HepG2 (cell line): ENCODE measurements around the gene CD53. TPM values are rescaled to one million over a fixed set of nuclear protein-coding genes. Genes with fewer than 3 reads are reported as not detected.

ENCODE experiments used
- CHD2 ChIP-seq: IDR thresholded peaks from 2 replicates; pipeline ENCODE4 v1.6.1; 2011; ENCODE audit warnings: low read depth, low read length, improper control_type of control experiment
- ESRRA ChIP-seq: sonication (generic); formaldehyde crosslinking; IDR thresholded peaks from 2 replicates; pipeline ENCODE4 v1.5.1; 2020; ENCODE audit warnings: mild to moderate bottlenecking, low read depth, missing genetic modification reagents
- HNF4A ChIP-seq: sonication (generic); formaldehyde crosslinking; IDR thresholded peaks from 2 replicates; pipeline ENCODE4 v1.4.0; 2020; ENCODE audit warnings: missing genetic modification reagents
- MED1 ChIP-seq: sonication (generic); formaldehyde crosslinking; IDR thresholded peaks from 2 replicates; pipeline ENCODE4 v1.4.0; 2020; ENCODE audit warnings: missing genetic modification reagents
- NCOA2 ChIP-seq: sonication (generic); formaldehyde crosslinking; IDR thresholded peaks from 2 replicates; pipeline ENCODE4 v1.8.0; 2022; ENCODE audit warnings: inconsistent platforms
- NFE2L2 ChIP-seq: fragments of 150-350 bp; IDR thresholded peaks from 2 replicates; pipeline ENCODE4 v1.6.1; 2014; ENCODE audit warnings: low read length
- NR2F1 ChIP-seq, 2 experiments: fragments of 450-650 bp in 1 of 2; formaldehyde crosslinking in 1 of 2; IDR thresholded peaks; 2 replicates each; pipeline versions ENCODE4 v1.5.0 to v1.6.1; 2016 to 2020; ENCODE audit warnings: mild to moderate bottlenecking in 1 of 2, missing compliant biosample characterization in 1 of 2, missing genetic modification reagents in 1 of 2, moderate library complexity in 1 of 2
- NR2F6 ChIP-seq, 2 experiments: IDR thresholded peaks; 2 replicates each; pipeline ENCODE4 v1.6.1; 2016; ENCODE audit warnings: antibody characterized with exemption in 1 of 2, mild to moderate bottlenecking in 1 of 2
- PAF1 ChIP-seq: IDR thresholded peaks from 2 replicates; pipeline ENCODE4 v1.6.1; 2016; ENCODE audit warnings: missing genetic modification reagents, missing compliant biosample characterization
- PAXIP1 ChIP-seq: sonication (generic); formaldehyde crosslinking; conservative IDR thresholded peaks from 2 replicates; pipeline ENCODE4 v1.4.0; 2020; ENCODE audit warnings: mild to moderate bottlenecking, missing genetic modification reagents, moderate library complexity
- PLRG1 ChIP-seq: fragments of 450-650 bp; conservative IDR thresholded peaks from 2 replicates; pipeline ENCODE4 v1.6.1; 2016
- RARA ChIP-seq: IDR thresholded peaks from 2 replicates; pipeline ENCODE4 v1.6.1; 2016; ENCODE audit warnings: missing genetic modification reagents, missing compliant biosample characterization
- RORA ChIP-seq: sonication (generic); formaldehyde crosslinking; IDR thresholded peaks from 2 replicates; pipeline ENCODE4 v1.5.0; 2020; ENCODE audit warnings: mild to moderate bottlenecking, missing genetic modification reagents, moderate library complexity
- RXRA ChIP-seq: sonication (generic); formaldehyde crosslinking; IDR thresholded peaks from 2 replicates; pipeline ENCODE4 v1.5.1; 2020; ENCODE audit warnings: missing genetic modification reagents
- SALL1 ChIP-seq: sonication (generic); formaldehyde crosslinking; IDR thresholded peaks from 2 replicates; pipeline ENCODE4 v1.8.0; 2022; ENCODE audit warnings: mild to moderate bottlenecking, missing genetic modification reagents
- TEAD3 ChIP-seq: optimal IDR thresholded peaks from 2 replicates; pipeline ENCODE3; 2016; ENCODE audit warnings: borderline replicate concordance
- ZMYM3 ChIP-seq: sonication (generic); formaldehyde crosslinking; IDR thresholded peaks from 2 replicates; pipeline ENCODE4 v1.5.1; 2020; ENCODE audit warnings: mild to moderate bottlenecking, missing genetic modification reagents
- ZNF234 ChIP-seq: sonication (generic); formaldehyde crosslinking; conservative IDR thresholded peaks from 2 replicates; pipeline ENCODE4 v1.5.1; 2020; ENCODE audit warnings: mild to moderate bottlenecking, missing genetic modification reagents
- ZNF251 ChIP-seq: sonication (generic); formaldehyde crosslinking; IDR thresholded peaks from 2 replicates; pipeline ENCODE4 v1.9.0; 2021; ENCODE audit warnings: mild to moderate bottlenecking, missing genetic modification reagents
- ZNF329 ChIP-seq: sonication (generic); formaldehyde crosslinking; IDR thresholded peaks from 2 replicates; pipeline ENCODE4 v1.9.0; 2021; ENCODE audit warnings: low read depth, mild to moderate bottlenecking, missing genetic modification reagents
- ZNF503 ChIP-seq: sonication (generic); formaldehyde crosslinking; IDR thresholded peaks from 2 replicates; pipeline ENCODE4 v1.4.0; 2020; ENCODE audit warnings: missing genetic modification reagents
- ZNF577 ChIP-seq: sonication (generic); formaldehyde crosslinking; IDR thresholded peaks from 2 replicates; pipeline ENCODE4 v1.4.0; 2020; ENCODE audit warnings: mild to moderate bottlenecking, low read depth, missing genetic modification reagents, borderline replicate concordance
- ZNF691 ChIP-seq: sonication (generic); formaldehyde crosslinking; IDR thresholded peaks from 2 replicates; pipeline ENCODE4 v1.4.0; 2020; ENCODE audit warnings: missing genetic modification reagents, low read depth, mild to moderate bottlenecking, borderline replicate concordance
- polyA plus RNA-seq, 8 experiments: library from polyadenylated mRNA; depleted of rRNA in 3 of 8; stranded (reverse) in 7 of 8; unstranded in 1 of 8; fragments of >200 nt; fragmentation: Illumina TruSeq in 4 of 8; extraction: Trizol in 4 of 8; gene quantifications; 2 replicates each; pipeline versions ENCODE4 v1.2.1 to v1.2.3, GENCODE V29; 2011 to 2016; ENCODE audit warnings: low read depth in 4 of 8, missing spikeins in 1 of 8, mixed read lengths in 1 of 8; ENCODE audit not compliant: insufficient read depth in 1 of 8
- total RNA-seq, 5 experiments: library from RNA; depleted of rRNA; stranded (reverse); fragments of >200 nt; fragmentation: Illumina TruSeq; extraction: Trizol; gene quantifications; 2 replicates each; pipeline ENCODE4 v1.2.3, GENCODE V29; 2016; ENCODE audit warnings: low read depth in 1 of 5
- TF ChIP-seq, protein P1 (sequence below): sonication (generic); formaldehyde crosslinking; IDR thresholded peaks from 2 replicates; pipeline ENCODE4 v1.5.1; 2020; ENCODE audit warnings: mild to moderate bottlenecking, missing genetic modification reagents

CD53 gene
- total and polyA plus RNA-seq, 2 of the 13 experiments (the other 11 are each of a cell fraction or from before 2014, with no cell fraction given), result not detected

DNA sequence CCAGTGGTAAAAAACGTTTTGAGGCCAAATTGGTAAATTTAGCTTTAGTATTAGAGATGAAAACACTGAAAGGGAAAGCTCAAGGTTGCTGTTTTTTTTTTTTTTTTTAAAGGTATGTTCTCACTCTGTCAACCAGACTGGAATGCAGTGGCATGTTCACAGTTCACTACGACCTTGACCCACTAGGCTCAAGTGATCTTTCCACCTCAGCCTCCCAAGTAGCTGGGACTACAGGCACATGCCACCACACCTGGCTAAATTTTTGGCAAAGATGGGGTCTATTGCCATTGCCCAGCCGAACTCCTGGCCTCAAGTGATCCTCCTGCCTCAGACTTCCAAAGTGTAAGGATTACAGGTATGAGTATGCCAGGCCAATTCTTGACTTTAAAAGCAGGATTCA, 71.9 kb downstream of the CD53 start (continued):
- TF ChIP-seq, protein P1, sequence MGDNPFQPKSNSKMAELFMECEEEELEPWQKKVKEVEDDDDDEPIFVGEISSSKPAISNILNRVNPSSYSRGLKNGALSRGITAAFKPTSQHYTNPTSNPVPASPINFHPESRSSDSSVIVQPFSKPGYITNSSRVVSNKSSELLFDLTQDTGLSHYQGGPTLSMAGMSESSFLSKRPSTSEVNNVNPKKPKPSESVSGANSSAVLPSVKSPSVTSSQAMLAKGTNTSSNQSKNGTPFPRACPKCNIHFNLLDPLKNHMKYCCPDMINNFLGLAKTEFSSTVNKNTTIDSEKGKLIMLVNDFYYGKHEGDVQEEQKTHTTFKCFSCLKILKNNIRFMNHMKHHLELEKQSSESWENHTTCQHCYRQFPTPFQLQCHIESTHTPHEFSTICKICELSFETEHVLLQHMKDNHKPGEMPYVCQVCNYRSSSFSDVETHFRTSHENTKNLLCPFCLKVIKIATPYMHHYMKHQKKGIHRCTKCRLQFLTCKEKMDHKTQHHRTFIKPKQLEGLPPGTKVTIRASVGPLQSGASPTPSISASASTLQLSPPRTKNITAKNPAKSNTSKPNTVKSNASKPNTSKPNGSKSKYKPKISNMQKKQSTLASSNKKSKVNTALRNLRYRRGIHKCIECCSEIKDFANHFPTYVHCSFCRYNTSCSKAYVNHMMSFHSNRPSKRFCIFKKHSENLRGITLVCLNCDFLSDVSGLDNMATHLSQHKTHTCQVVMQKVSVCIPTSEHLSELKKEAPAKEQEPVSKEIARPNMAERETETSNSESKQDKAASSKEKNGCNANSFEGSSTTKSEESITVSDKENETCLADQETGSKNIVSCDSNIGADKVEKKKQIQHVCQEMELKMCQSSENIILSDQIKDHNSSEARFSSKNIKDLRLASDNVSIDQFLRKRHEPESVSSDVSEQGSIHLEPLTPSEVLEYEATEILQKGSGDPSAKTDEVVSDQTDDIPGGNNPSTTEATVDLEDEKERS, result peak; percentile 71; the same call in 1 of the 2 replicates
- TF ChIP-seq TEAD3 (CRISPR knock-in tag), result peak; percentile 82
- no peak for TF ChIP-seq ZNF329 (CRISPR knock-in tag)
- TF ChIP-seq SALL1, result no peak
- TF ChIP-seq ZNF234 (CRISPR knock-in tag), result no peak
- TF ChIP-seq MED1 (CRISPR knock-in tag), result peak; percentile 23; the same call in 1 of the 2 replicates
- TF ChIP-seq PAXIP1 (CRISPR knock-in tag), result no peak
- TF ChIP-seq HNF4A (CRISPR knock-in tag), result peak; percentile 59
- no peak for TF ChIP-seq ZNF251 (CRISPR knock-in tag)
- no peak for TF ChIP-seq RORA (CRISPR knock-in tag)
- TF ChIP-seq PLRG1, result no peak
- TF ChIP-seq RXRA (CRISPR knock-in tag), result no peak
- no peak for TF ChIP-seq ZNF577 (CRISPR knock-in tag)
- peak; percentile 81 for TF ChIP-seq RARA (CRISPR knock-in tag)
- peak; percentile 74 for TF ChIP-seq ZMYM3 (CRISPR knock-in tag)
- TF ChIP-seq NFE2L2, result no peak
- TF ChIP-seq ZNF503 (CRISPR knock-in tag), result no peak
- no peak for TF ChIP-seq ZNF691 (CRISPR knock-in tag)
- TF ChIP-seq NR2F6 (IDR thresholded peaks at IDR 0.05), result peak; percentile 54
- peak; percentile 52 for TF ChIP-seq NR2F6 (CRISPR knock-in tag; IDR thresholded peaks at IDR 0.05)
- TF ChIP-seq CHD2, result no peak
- peak; percentile 30 to 74; a peak in 3 of 4 replicates for TF ChIP-seq NR2F1 (CRISPR knock-in tag; IDR thresholded peaks at IDR 0.05)
- no peak for TF ChIP-seq NCOA2 (CRISPR knock-in tag)
- peak; percentile 50; the same call in 1 of the 2 replicates for TF ChIP-seq ESRRA (CRISPR knock-in tag)
- 0 out of 2 replicates have a peak, but pooled peaks have one; percentile 53 for TF ChIP-seq PAF1 (CRISPR knock-in tag)
